Renal cortex interstitium (tissue), 11 donors: ENCODE results near the gene STIMATE. TPM values are rescaled to one million over a fixed set of nuclear protein-coding genes. Genes with fewer than 3 reads are reported as not detected.

Experiments
- DNase-seq, 11 donors: peaks; one replicate each; pipeline ENCODE4 v3.0.0-alpha.2; 2013; ENCODE audit warnings: low read depth in 9 of 11, low spot score in 4 of 11; ENCODE audit errors: extremely low read depth in 1 of 11
- polyA plus RNA-seq, 3 donors: library from polyadenylated mRNA; unstranded; fragments of 120-200 nt; gene quantifications; one replicate each; pipeline ENCODE4 v1.2.1, GENCODE V29; 2013; ENCODE audit not compliant: insufficient read length in 3 of 3

STIMATE gene
- polyA plus RNA-seq, 3 donors, result 14.6 to 17.0 (median 15.9) TPM

GRCh38 chr3:52907497-52907896, 10.1 kb upstream of the STIMATE start:
- no peak for DNase-seq

GRCh38 chr3:52904552-52904951, 7.2 kb upstream of the STIMATE start:
- no peak for DNase-seq

GRCh38 chr3:52904000-52904399, 6.7 kb upstream of the STIMATE start:
- DNase-seq, result no peak

GRCh38 chr3:52896613-52897012, 735 bp downstream of the STIMATE start:
- no peak for DNase-seq

- DNase-seq, result no peak
These were observed 1.2 kb downstream of the STIMATE start for GRCh38 chr3:52896151-52896550.

- DNase-seq, result no peak
These were observed 1.9 kb downstream of the STIMATE start for GRCh38 chr3:52895418-52895817.

GRCh38 chr3:52894756-52895155, 2.6 kb downstream of the STIMATE start:
- DNase-seq, result no peak

GRCh38 chr3:52893723-52894122, 3.6 kb downstream of the STIMATE start:
- no peak for DNase-seq

GRCh38 chr3:52892625-52893311, 4.6 kb downstream of the STIMATE start:
- DNase-seq, result no peak

GRCh38 chr3:52892290-52892624, 5.1 kb downstream of the STIMATE start:
- no peak for DNase-seq

- DNase-seq, result peak in 1 of 11 donors; percentile 46
These were observed 5.7 kb downstream of the STIMATE start for GRCh38 chr3:52891615-52892081.

- no peak for DNase-seq
These were observed 6.2 kb downstream of the STIMATE start for GRCh38 chr3:52891164-52891563.

- DNase-seq, result no peak
These were observed 6.6 kb downstream of the STIMATE start for GRCh38 chr3:52890735-52891134.

- DNase-seq, result no peak
These were observed 7.4 kb downstream of the STIMATE start for GRCh38 chr3:52889901-52890300.

- DNase-seq, result no peak
These were observed 10.2 kb downstream of the STIMATE start for GRCh38 chr3:52887166-52887565.

- DNase-seq, result no peak
These were observed 11.2 kb downstream of the STIMATE start for GRCh38 chr3:52886049-52886730.

- no peak for DNase-seq
These were observed 15.0 kb downstream of the STIMATE start for GRCh38 chr3:52882377-52882776.

GRCh38 chr3:52881871-52882270, 15.5 kb downstream of the STIMATE start:
- no peak for DNase-seq

- DNase-seq, result no peak
These were observed 16.9 kb downstream of the STIMATE start for GRCh38 chr3:52880474-52880873.

GRCh38 chr3:52880047-52880446, 17.3 kb downstream of the STIMATE start:
- DNase-seq, result no peak

GRCh38 chr3:52879581-52879980, 17.8 kb downstream of the STIMATE start:
- no peak for DNase-seq
